Cortex of kidney (tissue), 1 donor: ENCODE results near the gene ERBB4.

Experiments used
- DNase-seq: peaks from one replicate; lab custom pipeline; 2025; lab: John Stamatoyannopoulos, UW

Gene ERBB4

GRCh38 chr2:212364112-212364985 is 174.3 kb downstream of the ERBB4 start:
- DNase-seq = no peak

GRCh38 chr2:212361174-212361756 is 177.3 kb downstream of the ERBB4 start:
- DNase-seq = no peak

GRCh38 chr2:212360068-212360460 is 178.5 kb downstream of the ERBB4 start:
- DNase-seq = no peak

- DNase-seq = no peak
Measured at GRCh38 chr2:212359425-212360067, 179.1 kb downstream of the ERBB4 start.

GRCh38 chr2:212357606-212358005 is 181.0 kb downstream of the ERBB4 start:
- DNase-seq = no peak

GRCh38 chr2:212354382-212354781 is 184.2 kb downstream of the ERBB4 start:
- DNase-seq = no peak

- no peak for DNase-seq
Measured at GRCh38 chr2:212348501-212348900, 190.1 kb downstream of the ERBB4 start.

GRCh38 chr2:212346865-212347264 is 191.7 kb downstream of the ERBB4 start:
- no peak for DNase-seq

- DNase-seq = no peak
Measured at GRCh38 chr2:212345966-212346365, 192.6 kb downstream of the ERBB4 start.

GRCh38 chr2:212344131-212344530 is 194.5 kb downstream of the ERBB4 start:
- DNase-seq = no peak

GRCh38 chr2:212343167-212343566 is 195.4 kb downstream of the ERBB4 start:
- no peak for DNase-seq

GRCh38 chr2:212337486-212338343 is 200.9 kb downstream of the ERBB4 start:
- DNase-seq = no peak

GRCh38 chr2:212337036-212337435 is 201.6 kb downstream of the ERBB4 start:
- DNase-seq = no peak

GRCh38 chr2:212330263-212330662 is 208.3 kb downstream of the ERBB4 start:
- no peak for DNase-seq

GRCh38 chr2:212328712-212329496 is 209.7 kb downstream of the ERBB4 start:
- DNase-seq = no peak

GRCh38 chr2:212328136-212328535 is 210.5 kb downstream of the ERBB4 start:
- DNase-seq = no peak

GRCh38 chr2:212327171-212327809 is 211.3 kb downstream of the ERBB4 start:
- no peak for DNase-seq

- no peak for DNase-seq
Measured at GRCh38 chr2:212318636-212319035, 220.0 kb downstream of the ERBB4 start.

- no peak for DNase-seq
Measured at GRCh38 chr2:212314680-212315079, 223.9 kb downstream of the ERBB4 start.

- no peak for DNase-seq
Measured at GRCh38 chr2:212311807-212312404, 226.7 kb downstream of the ERBB4 start.
